NCI-H524 (cell line): ENCODE results near the gene FAM161A.
"Not testable (repeated sequence)": the region's sequence is repeated elsewhere in the genome, so short reads cannot be mapped to it uniquely, and the experiment has no call there.

Experiments used
- DNase-seq, 2 experiments: peaks; one replicate each; lab custom pipeline; 2025; lab: John Stamatoyannopoulos, UW

The FAM161A gene

DNA sequence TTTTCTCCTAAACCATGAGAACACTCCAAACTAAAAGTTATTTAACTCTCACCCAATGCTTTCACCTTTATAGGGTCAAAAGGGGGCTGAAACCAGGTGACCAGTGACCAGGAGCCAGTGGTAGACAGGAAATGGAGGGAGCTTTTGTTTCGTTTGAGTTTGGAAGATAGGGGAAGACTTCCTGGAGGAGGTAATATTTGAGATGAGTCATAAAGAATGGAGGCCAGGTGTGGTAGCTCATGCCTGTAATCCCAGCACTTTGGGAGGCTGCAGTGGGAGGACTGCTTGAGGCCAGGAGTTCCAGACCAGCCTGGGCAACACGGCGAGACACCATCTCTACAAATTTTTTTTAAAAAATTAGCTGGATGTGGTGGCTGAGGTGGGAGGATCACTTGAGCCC, 8.5 kb downstream of the FAM161A start:
- no peak for DNase-seq

- no peak for DNase-seq
Observed at GRCh38 chr2:61841286-61841685, 12.6 kb downstream of the FAM161A start.

- no peak for DNase-seq
Observed at GRCh38 chr2:61834893-61835292, 19.0 kb downstream of the FAM161A start.

GRCh38 chr2:61833971-61834370, 19.9 kb downstream of the FAM161A start:
- DNase-seq = no peak

DNA sequence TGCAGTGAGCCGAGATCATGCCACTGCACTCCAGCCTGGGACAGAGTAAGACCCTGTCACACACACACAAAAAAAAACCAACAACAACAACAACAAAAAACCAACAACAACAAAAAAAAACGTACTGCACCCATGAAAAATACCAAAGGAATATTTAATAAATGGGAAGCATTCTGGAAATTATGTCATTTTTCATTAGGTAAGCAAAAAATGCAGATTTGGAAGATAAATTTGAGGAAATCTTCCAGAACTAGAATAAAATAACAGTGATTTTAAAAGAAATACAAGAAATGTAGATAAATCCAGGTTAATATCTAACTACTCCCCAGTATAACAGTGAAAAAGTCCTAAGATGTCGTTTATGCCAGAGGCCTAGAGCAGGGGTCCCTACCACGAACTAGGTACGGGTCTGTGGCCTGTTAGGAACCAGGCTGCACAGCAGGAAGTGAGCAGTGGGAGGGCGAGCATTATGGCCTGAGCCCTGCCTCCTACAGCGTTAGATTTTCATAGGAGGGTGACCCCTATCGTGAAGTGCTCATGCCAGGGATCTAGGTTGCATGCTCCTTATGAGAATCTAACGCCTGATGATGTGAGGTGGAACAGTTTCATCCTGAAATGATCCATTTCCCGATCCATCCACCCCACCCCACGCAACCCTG, 21.5 kb downstream of the FAM161A start:
- no peak for DNase-seq

- no peak for DNase-seq
Observed at GRCh38 chr2:61822255-61822654, 31.6 kb downstream of the FAM161A start.

- DNase-seq = no peak
Observed at GRCh38 chr2:61816480-61817355, 37.1 kb downstream of the FAM161A start.

DNA sequence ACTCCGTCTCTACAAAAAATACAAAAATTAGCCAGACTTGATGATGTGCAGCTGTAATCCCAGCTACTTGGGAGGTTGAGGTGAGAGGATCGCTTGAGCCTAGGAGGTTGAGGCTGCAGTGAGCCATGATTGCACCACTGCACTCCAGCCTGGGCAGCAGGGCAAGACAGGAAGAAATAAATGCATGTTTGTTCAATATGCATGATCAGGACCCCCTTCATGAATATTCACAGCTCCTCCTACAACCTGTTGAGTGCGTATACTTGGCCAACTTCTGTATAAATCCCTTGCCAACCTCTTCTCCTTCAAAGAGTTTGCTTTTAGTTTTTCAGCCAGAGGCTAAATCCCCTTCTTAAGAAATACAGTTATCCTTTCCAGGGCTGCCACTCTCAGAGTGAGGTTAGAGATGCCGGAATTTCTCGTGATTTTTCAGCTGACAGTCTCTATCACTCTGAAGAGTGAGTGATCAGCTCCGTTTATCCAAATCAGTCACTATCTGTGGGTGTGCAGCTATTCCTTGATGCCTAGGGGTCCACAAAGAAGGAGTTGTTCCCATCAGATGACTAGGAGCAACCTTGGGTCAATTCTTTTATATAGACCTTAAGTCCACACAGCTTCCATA, 39.2 kb downstream of the FAM161A start:
- no peak for DNase-seq

DNA sequence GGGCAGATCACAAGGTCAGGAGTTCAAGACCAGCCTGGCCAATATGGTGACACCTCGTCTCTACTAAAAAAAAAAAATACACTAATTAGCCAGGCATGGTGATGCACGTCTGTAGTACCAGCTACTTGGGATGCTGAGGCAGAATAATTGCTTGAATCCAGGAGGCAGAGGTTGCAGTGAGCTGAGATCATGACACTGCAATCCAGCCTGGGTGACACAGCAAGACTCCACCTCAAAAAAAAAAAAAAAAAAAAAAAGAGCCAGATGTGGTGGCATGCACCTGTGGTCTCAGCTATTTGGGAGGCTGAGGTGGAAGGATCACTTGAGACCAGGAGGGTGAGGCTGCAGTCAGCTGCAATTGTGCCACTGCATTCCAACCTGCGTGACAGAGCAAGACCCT, 40.5 kb downstream of the FAM161A start:
- not testable (repeated sequence) for DNase-seq

GRCh38 chr2:61811821-61812220, 42.0 kb downstream of the FAM161A start:
- DNase-seq = no peak

DNA sequence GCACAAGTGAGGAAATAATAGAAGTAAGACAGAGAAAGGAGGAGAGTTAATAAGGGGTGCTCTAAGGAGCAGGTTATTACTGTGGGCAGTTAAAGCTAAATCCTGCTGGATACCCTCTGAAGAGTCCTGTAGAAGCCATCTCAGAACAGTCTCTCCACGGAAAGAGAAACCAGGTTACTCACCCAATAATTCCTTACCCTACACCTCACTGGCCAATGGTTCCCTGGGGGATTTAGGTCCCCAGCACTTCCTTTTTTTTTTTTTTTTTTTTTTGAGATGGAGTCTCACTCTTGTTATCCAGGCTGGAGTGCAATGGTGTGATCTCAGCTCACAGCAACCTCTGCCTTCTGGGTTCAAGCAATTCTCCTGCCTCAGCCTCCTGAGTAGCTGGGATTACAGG, 43.7 kb downstream of the FAM161A start:
- DNase-seq = not testable (repeated sequence)

- not testable (repeated sequence) for DNase-seq
Observed at GRCh38 chr2:61808693-61809092, 45.2 kb downstream of the FAM161A start.

DNA sequence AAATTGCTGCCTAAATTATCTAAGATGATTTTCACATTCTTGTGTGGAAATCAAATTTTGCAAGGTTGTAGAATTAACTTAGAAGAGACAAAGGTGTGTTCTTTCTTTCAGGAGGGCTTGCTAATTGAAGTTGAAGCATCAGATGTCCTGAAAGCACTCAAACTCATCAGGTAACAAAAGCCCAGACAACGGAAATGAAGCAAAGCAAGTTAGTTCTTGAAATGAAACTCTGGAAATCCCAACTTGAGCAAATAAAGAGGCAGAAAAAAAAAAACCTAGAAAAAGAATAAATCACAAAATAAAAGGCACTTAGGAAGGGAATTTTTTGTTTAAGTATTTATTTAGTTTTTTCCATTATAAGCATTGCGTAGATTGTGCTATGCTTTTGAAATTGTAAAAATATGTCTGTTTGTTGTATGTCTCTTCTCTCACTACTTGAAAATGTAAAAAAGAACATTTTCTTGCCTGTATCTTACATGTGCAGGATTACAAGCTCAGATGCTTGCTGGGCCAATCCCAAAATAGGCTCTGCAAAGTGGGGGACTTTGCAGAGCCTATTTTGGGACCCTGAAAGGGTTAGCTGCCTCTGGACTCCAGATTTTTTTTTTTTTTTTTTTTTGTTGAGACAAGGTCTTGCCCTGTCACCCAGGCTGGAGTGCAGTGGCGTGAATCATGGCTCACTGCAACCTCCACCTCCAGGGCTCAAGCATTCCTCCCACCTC, 46.7 kb downstream of the FAM161A start:
- DNase-seq = no peak

GRCh38 chr2:61802548-61802947, 51.3 kb downstream of the FAM161A start:
- DNase-seq = no peak

DNA sequence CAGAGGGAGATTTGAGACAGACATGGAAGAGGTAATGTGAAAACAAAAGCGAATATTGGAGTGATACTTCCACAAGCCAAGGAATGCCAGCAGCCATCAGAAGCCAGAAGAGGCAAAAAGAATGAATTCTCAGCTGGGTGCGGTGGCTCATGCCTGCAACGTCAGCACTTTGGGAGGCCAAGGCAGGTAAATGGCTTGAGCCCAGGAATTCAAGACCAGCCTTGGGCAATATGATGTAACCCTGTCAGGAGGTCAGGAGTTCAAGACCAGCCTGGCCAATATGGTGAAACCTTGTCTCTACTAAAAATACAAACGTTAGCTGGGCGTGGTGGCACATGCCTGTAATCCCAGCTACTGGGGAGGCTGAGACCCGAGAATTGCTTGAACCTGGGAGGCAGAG, 54.8 kb downstream of the FAM161A start:
- no peak for DNase-seq

DNA sequence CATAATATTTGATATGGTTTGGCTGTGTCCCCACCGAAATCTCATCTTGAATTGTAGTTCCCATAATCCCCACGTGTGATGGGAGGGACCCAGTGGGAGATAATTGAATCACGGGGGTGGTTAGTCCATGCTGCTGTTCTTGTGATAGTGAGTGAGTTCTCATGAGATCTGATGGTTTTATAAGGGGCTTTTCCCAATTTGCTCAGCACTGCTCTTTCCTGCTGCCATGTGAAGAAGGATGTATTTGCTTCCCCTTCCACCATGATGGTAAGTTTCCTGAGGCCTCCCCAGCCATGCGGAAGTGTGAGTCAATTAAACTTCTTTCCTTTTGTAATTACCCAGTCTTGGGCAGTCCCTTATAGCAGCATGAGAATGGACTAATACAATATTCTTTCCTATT, 56.4 kb downstream of the FAM161A start:
- DNase-seq = not testable (repeated sequence)

DNA sequence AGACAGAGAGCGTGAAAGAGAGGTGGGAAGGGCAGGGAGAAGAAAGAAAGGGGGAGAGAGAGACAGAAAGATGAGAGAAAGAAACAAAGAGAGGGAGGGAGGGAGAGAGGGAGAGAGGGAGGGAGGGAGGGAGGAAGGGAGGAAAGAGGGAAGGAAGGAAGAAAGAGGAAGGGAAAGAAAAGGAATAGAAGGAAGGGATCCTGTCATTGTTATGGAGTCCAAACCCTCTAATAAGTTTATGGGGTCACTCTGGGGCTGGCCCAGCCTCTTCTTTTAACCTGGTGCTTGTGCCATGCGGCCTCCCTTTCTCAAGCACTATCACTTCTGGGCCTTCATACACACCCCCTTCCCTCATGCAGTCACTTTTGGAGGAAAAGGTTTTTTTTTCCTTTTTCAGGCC, 58.5 kb downstream of the FAM161A start:
- DNase-seq = no peak

DNA sequence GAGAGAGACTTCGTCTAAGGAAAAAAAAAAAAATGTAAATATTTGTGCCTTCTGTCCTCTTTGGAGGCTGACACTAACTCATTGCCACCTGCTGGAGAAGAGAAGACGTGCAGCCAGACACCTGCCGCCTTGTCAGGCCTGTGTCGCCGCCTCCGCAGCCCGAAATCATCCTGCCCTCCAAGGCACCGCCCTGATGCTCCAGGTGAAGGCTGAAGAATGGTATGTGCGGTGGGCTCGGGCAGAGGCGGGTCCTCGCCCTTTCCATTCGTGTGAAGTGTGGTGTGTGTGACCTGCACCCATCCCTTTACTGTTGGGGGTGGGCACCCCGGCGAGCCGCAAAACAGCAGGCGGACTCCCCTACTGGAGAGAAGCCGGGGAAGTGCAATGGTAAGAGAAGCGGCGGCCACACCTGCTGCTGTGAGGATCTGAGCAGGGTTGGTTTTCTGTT, 60.4 kb downstream of the FAM161A start:
- peak in 1 of 2 experiments; percentile 26 for DNase-seq

GRCh38 chr2:61792355-61792890, 61.4 kb downstream of the FAM161A start:
- no peak for DNase-seq

DNA sequence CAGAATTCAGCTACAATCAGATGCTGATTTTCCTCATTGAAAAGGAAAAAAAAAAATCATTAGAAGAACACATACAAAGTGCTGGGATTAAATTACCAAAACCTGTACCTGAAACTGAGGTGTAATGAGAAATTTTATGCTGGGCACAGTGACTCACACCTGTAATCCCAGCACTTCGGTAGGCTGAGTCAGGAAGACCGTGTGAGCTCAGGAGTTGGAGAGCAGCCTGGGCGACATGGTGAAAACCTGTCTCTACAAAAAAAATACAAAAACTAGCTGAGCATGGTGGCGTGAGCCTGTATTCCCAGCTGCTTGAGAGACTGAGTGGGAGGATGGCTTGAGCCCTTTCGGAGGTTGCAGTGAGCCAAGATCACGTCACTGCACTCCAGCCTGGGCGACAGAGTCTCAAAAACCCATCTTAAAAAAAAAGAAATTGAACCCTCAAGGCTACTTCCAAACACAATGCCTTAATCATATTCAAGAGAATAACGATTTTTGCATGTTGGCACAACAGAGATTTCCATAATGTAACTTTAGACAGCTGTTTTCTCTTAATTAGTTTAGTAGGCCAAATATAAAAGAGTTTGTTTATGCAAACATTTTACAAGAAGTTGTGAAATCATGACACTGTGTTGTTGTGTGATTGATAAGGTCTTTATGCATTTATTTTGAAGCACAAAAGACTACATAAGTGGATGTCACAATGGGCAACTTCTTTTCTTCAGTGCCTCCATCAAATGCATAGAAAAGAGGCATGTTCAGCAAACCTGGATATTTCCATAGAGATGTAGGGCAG, 63.9 kb downstream of the FAM161A start:
- DNase-seq = no peak

DNA sequence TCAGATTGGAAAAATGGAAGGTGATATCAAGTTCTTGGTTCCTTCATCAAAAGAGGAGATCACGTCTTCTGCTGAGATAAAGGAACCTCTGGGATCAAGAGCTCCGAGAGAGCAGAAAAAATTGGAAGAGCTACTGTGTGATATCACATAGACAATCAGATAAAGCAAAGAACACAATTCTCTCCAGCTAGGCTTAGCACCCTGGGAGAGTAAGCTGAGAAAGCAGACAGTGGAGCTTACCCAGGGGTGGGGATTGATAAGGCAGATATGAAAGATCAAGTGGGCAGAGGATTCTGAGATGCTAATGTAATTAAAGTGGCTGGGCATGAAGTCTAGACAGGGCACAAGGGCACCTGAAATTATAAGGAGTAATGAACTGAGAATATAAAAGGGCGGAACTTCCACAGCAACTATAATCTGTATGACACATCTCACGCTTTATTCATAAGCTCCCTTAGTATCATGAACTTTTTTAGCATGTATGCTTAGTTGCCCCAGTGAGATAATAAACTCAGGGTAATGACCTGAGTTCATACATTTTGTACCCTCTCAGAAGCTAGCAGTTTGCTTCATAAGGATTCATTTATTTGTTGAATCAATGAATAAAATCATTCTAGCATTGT, 65.8 kb downstream of the FAM161A start:
- no peak for DNase-seq
